Common myeloid progenitor, CD34-positive (primary cell): ENCODE measurements around the gene MCM6.

Experiments
- CTCF ChIA-PET: fragments of 350-600 bp; sonication (Branson Sonifier 250); formaldehyde crosslinking; loops from one replicate; lab custom pipeline; 2021; ENCODE audit warnings: antibody characterized with exemption; lab: Charles Lee
- POLR2A ChIA-PET: fragments of 350-600 bp; sonication (Branson Sonifier 250); formaldehyde crosslinking; loops from one replicate; lab custom pipeline; 2021; ENCODE audit warnings: antibody characterized with exemption; lab: Charles Lee
- DNase-seq, 3 donors: peaks; one replicate each; pipeline versions ENCODE4 v3.0.0 to v3.0.0-alpha.2; 2013
- H3K27ac ChIP-seq, 2 experiments: 1 replicate in 1 of 2; 2 replicates in 1 of 2; pipeline ENCODE4 v1.7.0; 2013; ENCODE audit warnings: inconsistent platforms in 2 of 2, low read length in 2 of 2, mild to moderate bottlenecking in 2 of 2, low read depth in 1 of 2, moderate library complexity in 1 of 2; ENCODE audit not compliant: severe bottlenecking in 2 of 2, insufficient read depth in 1 of 2, poor library complexity in 1 of 2
- H3K27me3 ChIP-seq, 5 experiments: replicated peaks in 2 of 5; 1 replicate in 3 of 5; 2 replicates in 2 of 5; pipeline versions ENCODE4 v1.6.1 to v1.7.0; 2013; ENCODE audit warnings: low read length in 4 of 5, mild to moderate bottlenecking in 2 of 5, moderate library complexity in 2 of 5, inconsistent platforms in 1 of 5; ENCODE audit not compliant: insufficient read depth in 5 of 5, control insufficient read depth in 4 of 5
- H3K36me3 ChIP-seq, 4 experiments: 1 replicate in 2 of 4; 2 replicates in 2 of 4; pipeline versions ENCODE4 v1.6.1 to v1.7.0; 2013; ENCODE audit warnings: low read length in 3 of 4, control low read depth in 1 of 4, mild to moderate bottlenecking in 1 of 4; ENCODE audit not compliant: control insufficient read depth in 4 of 4, insufficient read depth in 4 of 4
- H3K4me1 ChIP-seq, 4 experiments: 1 replicate in 3 of 4; 2 replicates in 1 of 4; pipeline versions ENCODE4 v1.6.1 to v1.7.1; 2013; ENCODE audit warnings: low read length in 3 of 4, mild to moderate bottlenecking in 3 of 4, control low read depth in 1 of 4, inconsistent platforms in 1 of 4, moderate library complexity in 1 of 4; ENCODE audit not compliant: control insufficient read depth in 4 of 4, insufficient read depth in 4 of 4; ENCODE audit errors: control extremely low read depth in 1 of 4
- H3K4me3 ChIP-seq, 7 experiments: 1 replicate in 4 of 7; 2 replicates in 3 of 7; pipeline versions ENCODE4 v1.5.1 to v1.7.0; 2013; ENCODE audit warnings: mild to moderate bottlenecking in 7 of 7, low read length in 6 of 7, moderate library complexity in 6 of 7, inconsistent platforms in 2 of 7, low read depth in 2 of 7, control low read depth in 1 of 7; ENCODE audit not compliant: insufficient read depth in 4 of 7, control insufficient read depth in 1 of 7; ENCODE audit errors: extremely low read depth in 1 of 7
- H3K9me3 ChIP-seq, 5 experiments: 1 replicate in 4 of 5; 2 replicates in 1 of 5; pipeline versions ENCODE4 v1.6.1 to v1.7.1; 2013; ENCODE audit warnings: low read length in 4 of 5, mild to moderate bottlenecking in 2 of 5, inconsistent platforms in 1 of 5, low read depth in 1 of 5, moderate library complexity in 1 of 5; ENCODE audit not compliant: control insufficient read depth in 4 of 5, insufficient read depth in 2 of 5; ENCODE audit errors: control extremely low read depth in 1 of 5
- WGBS: methylation state at CpG from one replicate; pipeline ENCODE4 v1.1.5; 2013; ENCODE audit not compliant: insufficient coverage; 5-methylcytosine and 5-hydroxymethylcytosine counted together

MCM6 gene

DNA sequence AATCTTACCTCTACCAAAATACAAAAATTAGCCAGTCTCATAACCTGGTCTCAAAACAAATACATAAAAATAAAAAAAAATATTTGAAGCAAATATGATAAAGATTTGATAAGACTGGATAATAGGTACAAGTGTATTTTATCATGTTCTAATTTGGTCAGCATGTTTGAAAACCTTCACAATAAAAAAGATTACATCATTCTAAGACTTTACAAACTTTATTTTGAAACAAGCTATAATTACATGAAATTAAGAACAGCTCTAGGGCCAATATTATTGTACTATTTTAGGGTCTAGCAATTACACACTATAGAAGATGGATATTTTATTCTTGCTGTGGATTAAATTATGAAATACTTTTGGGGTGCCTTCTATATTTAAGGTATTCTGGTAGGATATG is 29.4 kb upstream of the MCM6 start:
- H3K4me3 ChIP-seq, result no peak overlapping the region
- peaks cover 0 to 3% (median 1%) of the 10 kb centered on the region in 4 experiments for H3K4me1 ChIP-seq
- ChIA-PET CTCF (interaction anchor here (1.0 to 1.2 kb wide), 2 partner anchors 472 to 480 kb away, joined by 3 to 4 read pairs; no protein-coding TSS in a partner anchor), POLR2A (no interaction called here)
- no peak overlapping the region for H3K27ac ChIP-seq
- peaks cover 7 to 32% (median 17%) of the 10 kb centered on the region in 4 experiments for H3K36me3 ChIP-seq
- H3K27me3 ChIP-seq, result no peaks in the 10 kb centered on the region
- no peaks in the 10 kb centered on the region for H3K9me3 ChIP-seq
- DNase-seq, result no peak

GRCh38 chr2:135904341-135904989 is 28.2 kb upstream of the MCM6 start:
- Histone ChIP-seq H3K4me1 (peaks cover 0 to 3% (median 1%) of the 10 kb centered on the region in 4 experiments), H3K9me3 (no peaks in the 10 kb centered on the region), H3K27me3 (no peaks in the 10 kb centered on the region), H3K4me3 (no peak overlapping the region), H3K36me3 (peaks cover 2 to 21% (median 11%) of the 10 kb centered on the region in 4 experiments), H3K27ac (no peak overlapping the region)
- DNase-seq, result peak in 2 of 3 donors; percentile 23 to 35
- CTCF ChIA-PET, result interaction anchor here (1.0 to 1.3 kb wide), 2 partner anchors 9 to 480 kb away, joined by 4 to 7 read pairs; no protein-coding TSS in a partner anchor
- POLR2A ChIA-PET, result no interaction called here
- 96% methylated on average over 3 of the region's 4 CpGs for WGBS

GRCh38 chr2:135903650-135904049 is 27.4 kb upstream of the MCM6 start:
- no peaks in the 10 kb centered on the region for H3K27me3 ChIP-seq
- no peak overlapping the region for H3K27ac ChIP-seq
- H3K9me3 ChIP-seq, result no peaks in the 10 kb centered on the region
- peaks cover 2 to 18% (median 10%) of the 10 kb centered on the region in 4 experiments for H3K36me3 ChIP-seq
- 100% methylated on average over 3 of the region's 3 CpGs for WGBS
- H3K4me3 ChIP-seq, result no peak overlapping the region
- POLR2A ChIA-PET, result no interaction called here
- H3K4me1 ChIP-seq, result peaks cover 0 to 3% (median 1%) of the 10 kb centered on the region in 4 experiments
- DNase-seq, result no peak
- CTCF ChIA-PET, result interaction anchor here (1.0 to 1.3 kb wide), 2 partner anchors 10 to 481 kb away, joined by 4 to 7 read pairs; no protein-coding TSS in a partner anchor

DNA sequence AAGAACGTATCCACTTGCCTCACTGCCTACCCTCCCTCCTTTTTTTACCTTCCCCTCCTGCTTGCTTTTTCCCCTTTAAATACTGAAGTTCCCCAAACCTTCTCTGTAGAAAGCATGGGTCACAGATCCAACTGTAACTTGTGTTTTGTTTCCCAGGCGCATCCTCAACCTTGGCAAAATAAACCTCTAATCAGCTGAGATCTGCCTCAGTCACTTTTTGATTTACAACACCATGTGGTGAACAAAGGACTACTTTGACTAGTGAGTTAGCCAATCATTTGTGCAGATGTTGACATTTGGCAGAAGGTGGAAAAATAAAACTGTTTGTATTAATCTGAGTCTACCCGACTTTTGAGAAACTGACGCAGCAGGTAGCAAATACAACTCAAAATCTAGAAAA is 23.3 kb upstream of the MCM6 start:
- Histone ChIP-seq H3K9me3 (no peaks in the 10 kb centered on the region), H3K27ac (no peak overlapping the region), H3K4me3 (no peak overlapping the region), H3K36me3 (peaks cover 0 to 11% (median 5%) of the 10 kb centered on the region in 4 experiments), H3K4me1 (peaks cover 0 to 2% (median under 1%) of the 10 kb centered on the region in 4 experiments), H3K27me3 (no peaks in the 10 kb centered on the region)
- peak in 1 of 3 donors; percentile 30 for DNase-seq
- CTCF ChIA-PET, result no interaction called here
- 83% methylated on average over 2 of the region's 4 CpGs for WGBS
- POLR2A ChIA-PET, result no interaction called here

GRCh38 chr2:135898234-135898786 is 22.1 kb upstream of the MCM6 start:
- ChIA-PET POLR2A (no interaction called here), CTCF (interaction anchor here (1.2 kb wide), 1 partner anchor 17 kb away, joined by 4 read pairs; no protein-coding TSS in a partner anchor)
- no peak overlapping the region for H3K27ac ChIP-seq
- peaks cover 0 to 9% (median 4%) of the 10 kb centered on the region in 4 experiments for H3K36me3 ChIP-seq
- no peak for DNase-seq
- no peaks in the 10 kb centered on the region for H3K27me3 ChIP-seq
- H3K9me3 ChIP-seq, result no peaks in the 10 kb centered on the region
- H3K4me1 ChIP-seq, result peaks cover 0 to 1% (median 0%) of the 10 kb centered on the region in 4 experiments
- WGBS, result 94% methylated on average over 2 of the region's 3 CpGs
- H3K4me3 ChIP-seq, result no peak overlapping the region

GRCh38 chr2:135894930-135895329 is 18.7 kb upstream of the MCM6 start:
- no peaks in the 10 kb centered on the region for H3K27me3 ChIP-seq
- no peak overlapping the region for H3K4me3 ChIP-seq
- H3K4me1 ChIP-seq, result peaks cover 6 to 28% (median 8%) of the 10 kb centered on the region in 4 experiments
- DNase-seq, result no peak
- peaks cover 0 to 5% (median 2%) of the 10 kb centered on the region in 4 experiments for H3K36me3 ChIP-seq
- no peak overlapping the region for H3K27ac ChIP-seq
- CTCF ChIA-PET, result interaction anchor here (0.5 to 2.1 kb wide), 2 partner anchors 9 to 249 kb away, joined by 3 to 5 read pairs; no protein-coding TSS in a partner anchor
- no CpG with 5 or more reads among the region's 1 CpG for WGBS
- POLR2A ChIA-PET, result interaction anchor here (0.6 kb wide), 1 partner anchor 518 kb away, joined by 3 read pairs; no protein-coding TSS in a partner anchor
- no peaks in the 10 kb centered on the region for H3K9me3 ChIP-seq
